ENCODE data around the gene RPS6KA1. TPM values are rescaled to one million over a fixed set of nuclear protein-coding genes. Genes with fewer than 3 reads are reported as not detected.

Gene RPS6KA1
- total and polyA plus RNA-seq, 2 of the 8 experiments (the other 6 are each of a cell fraction or from before 2014, with no cell fraction given), result 44.3 to 55.0 TPM

DNA sequence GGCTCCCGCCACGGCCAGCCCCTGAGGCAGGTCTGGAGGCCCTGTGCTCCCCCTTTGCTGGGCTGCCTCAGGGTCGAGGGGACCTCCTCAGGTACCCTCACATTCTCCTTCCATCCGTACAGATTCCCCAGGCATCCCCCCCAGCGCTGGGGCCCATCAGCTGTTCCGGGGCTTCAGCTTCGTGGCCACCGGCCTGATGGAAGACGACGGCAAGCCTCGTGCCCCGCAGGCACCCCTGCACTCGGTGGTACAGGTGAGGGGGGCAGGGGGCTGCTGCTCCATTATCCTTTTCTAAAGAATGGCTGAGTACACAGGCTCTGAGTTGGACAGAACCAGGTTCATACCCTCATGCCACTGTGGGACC, 29.1 kb downstream of the RPS6KA1 start (continued):
- TF ChIP-seq, protein P1, sequence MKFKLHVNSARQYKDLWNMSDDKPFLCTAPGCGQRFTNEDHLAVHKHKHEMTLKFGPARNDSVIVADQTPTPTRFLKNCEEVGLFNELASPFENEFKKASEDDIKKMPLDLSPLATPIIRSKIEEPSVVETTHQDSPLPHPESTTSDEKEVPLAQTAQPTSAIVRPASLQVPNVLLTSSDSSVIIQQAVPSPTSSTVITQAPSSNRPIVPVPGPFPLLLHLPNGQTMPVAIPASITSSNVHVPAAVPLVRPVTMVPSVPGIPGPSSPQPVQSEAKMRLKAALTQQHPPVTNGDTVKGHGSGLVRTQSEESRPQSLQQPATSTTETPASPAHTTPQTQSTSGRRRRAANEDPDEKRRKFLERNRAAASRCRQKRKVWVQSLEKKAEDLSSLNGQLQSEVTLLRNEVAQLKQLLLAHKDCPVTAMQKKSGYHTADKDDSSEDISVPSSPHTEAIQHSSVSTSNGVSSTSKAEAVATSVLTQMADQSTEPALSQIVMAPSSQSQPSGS (IDR thresholded peaks at IDR 0.05; ENCODE audit: low read length), result no peak
- TF ChIP-seq ZNF274 (IDR thresholded peaks at IDR 0.05; ENCODE audit: borderline replicate concordance, extremely low read depth, low read length), result no peak
- no peak for TF ChIP-seq KDM4A (IDR thresholded peaks at IDR 0.05; ENCODE audit: low read depth, low read length, severe bottlenecking)
- no peak for TF ChIP-seq EGR1 (IDR thresholded peaks at IDR 0.05; ENCODE audit: borderline replicate concordance, low read depth, low read length)
- no peak for TF ChIP-seq RAD21 (IDR thresholded peaks at IDR 0.05 in 1 of 2, conservative IDR thresholded peaks at IDR 0.05 in 1 of 2; ENCODE audit: low read depth in 2 of 2, low read length in 2 of 2)
- TF ChIP-seq KDM5A (IDR thresholded peaks at IDR 0.05; ENCODE audit: low read length), result no peak

Data from H1 (cell line).